HG03439 (cell line): ENCODE results near the gene AKNA.

Source experiments
- ATAC-seq: cut with Tn5 transposase; IDR thresholded peaks from one replicate; pipeline ENCODE4 v1.9.1; 2021; ENCODE audit warnings: mild to moderate bottlenecking, moderate library complexity; ENCODE audit not compliant: unreplicated experiment

AKNA gene

GRCh38 chr9:114288193-114289091 is 99.3 kb downstream of the AKNA start:
- no peak for ATAC-seq

GRCh38 chr9:114287763-114288192 is 100.0 kb downstream of the AKNA start:
- ATAC-seq, result no peak

- no peak for ATAC-seq
These were observed 100.6 kb downstream of the AKNA start for GRCh38 chr9:114287001-114287762.

GRCh38 chr9:114286146-114286679 is 101.6 kb downstream of the AKNA start:
- no peak for ATAC-seq

GRCh38 chr9:114285166-114285867 is 102.5 kb downstream of the AKNA start:
- ATAC-seq, result no peak

- no peak for ATAC-seq
These were observed 103.3 kb downstream of the AKNA start for GRCh38 chr9:114284316-114285060.
